Measurements from ENCODE around the gene EHF.

DNA sequence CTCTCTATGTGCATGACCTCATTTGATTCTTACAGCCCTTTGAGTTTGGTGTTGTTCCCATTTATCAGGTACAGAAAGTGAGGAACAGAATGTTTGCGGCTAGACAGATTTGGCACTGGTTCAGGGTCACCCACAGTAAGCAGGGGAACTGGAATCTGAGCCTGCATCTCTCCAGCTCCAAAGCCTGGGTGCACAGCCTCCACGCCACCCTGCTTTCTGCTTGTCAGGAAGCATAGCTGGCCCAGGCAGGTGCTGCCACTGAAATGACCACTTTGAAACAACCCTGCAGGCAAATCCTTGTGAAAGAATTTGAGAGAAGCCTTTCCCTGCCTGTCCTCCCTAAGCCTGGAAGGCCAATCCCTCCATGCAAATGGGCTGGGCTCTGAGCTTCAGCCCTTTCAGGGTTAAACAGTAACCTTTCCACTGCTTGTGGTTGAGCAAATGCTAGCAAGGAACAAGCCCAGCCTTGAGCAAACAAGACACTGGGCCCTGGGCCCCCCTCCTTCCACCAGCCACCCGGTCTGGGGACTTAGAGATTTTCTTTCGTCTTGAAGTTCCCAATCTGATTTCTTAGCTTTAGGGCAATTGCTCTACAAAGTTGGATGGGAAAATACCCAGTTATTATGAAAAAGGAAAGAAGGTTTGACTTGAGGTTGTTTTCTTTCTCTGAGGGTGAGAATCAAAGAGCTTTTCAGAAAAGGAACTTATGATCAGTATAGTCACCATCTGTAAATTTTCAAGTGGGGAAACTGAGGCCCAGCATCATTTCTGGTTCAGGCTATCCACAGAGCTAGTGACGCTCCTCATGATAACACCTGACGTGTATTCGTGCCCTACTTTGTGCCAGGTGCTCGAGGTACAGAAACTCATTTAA, 19.4 kb downstream of the EHF start:
- TF ChIP-seq, protein P1, sequence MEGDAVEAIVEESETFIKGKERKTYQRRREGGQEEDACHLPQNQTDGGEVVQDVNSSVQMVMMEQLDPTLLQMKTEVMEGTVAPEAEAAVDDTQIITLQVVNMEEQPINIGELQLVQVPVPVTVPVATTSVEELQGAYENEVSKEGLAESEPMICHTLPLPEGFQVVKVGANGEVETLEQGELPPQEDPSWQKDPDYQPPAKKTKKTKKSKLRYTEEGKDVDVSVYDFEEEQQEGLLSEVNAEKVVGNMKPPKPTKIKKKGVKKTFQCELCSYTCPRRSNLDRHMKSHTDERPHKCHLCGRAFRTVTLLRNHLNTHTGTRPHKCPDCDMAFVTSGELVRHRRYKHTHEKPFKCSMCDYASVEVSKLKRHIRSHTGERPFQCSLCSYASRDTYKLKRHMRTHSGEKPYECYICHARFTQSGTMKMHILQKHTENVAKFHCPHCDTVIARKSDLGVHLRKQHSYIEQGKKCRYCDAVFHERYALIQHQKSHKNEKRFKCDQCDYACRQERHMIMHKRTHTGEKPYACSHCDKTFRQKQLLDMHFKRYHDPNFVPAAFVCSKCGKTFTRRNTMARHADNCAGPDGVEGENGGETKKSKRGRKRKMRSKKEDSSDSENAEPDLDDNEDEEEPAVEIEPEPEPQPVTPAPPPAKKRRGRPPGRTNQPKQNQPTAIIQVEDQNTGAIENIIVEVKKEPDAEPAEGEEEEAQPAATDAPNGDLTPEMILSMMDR (optimal IDR thresholded peaks at IDR 0.05 in 1 of 3, IDR thresholded peaks at IDR 0.05 in 1 of 3, conservative IDR thresholded peaks at IDR 0.05 in 1 of 3; ENCODE audit: extremely low read depth in 1 of 3, insufficient read depth in 2 of 3, low read length in 3 of 3) = no peak
- no peak for TF ChIP-seq EZH2 (IDR thresholded peaks at IDR 0.05; ENCODE audit: low read length)

All from keratinocyte (primary cell).